Retinal pigment epithelial cell (primary cell): ENCODE results near the gene GOLIM4.
A peak's percentile ranks its signal among the peaks of the same experiment; 100 is the strongest.

ENCODE experiments used
- DNase-seq: peaks from one replicate; pipeline ENCODE4 v3.0.0-alpha.2; 2010; ENCODE audit warnings: low read depth
- H3K4me3 ChIP-seq: 2 replicates; pipeline ENCODE4 v1.5.1; 2011; ENCODE audit warnings: mild to moderate bottlenecking, low read length, control low read depth, moderate library complexity
- CTCF ChIP-seq: conservative IDR thresholded peaks from 2 replicates; pipeline ENCODE4 v1.5.1; 2011; ENCODE audit warnings: low read depth, low read length, control low read depth, inconsistent platforms

Gene GOLIM4

GRCh38 chr3:168034152-168034928 is 61.4 kb downstream of the GOLIM4 start:
- TF ChIP-seq CTCF: no peak
- no peak overlapping the region for H3K4me3 ChIP-seq
- peak; percentile 39 for DNase-seq

GRCh38 chr3:168030577-168030976 is 65.1 kb downstream of the GOLIM4 start:
- DNase-seq: no peak
- TF ChIP-seq CTCF: no peak
- H3K4me3 ChIP-seq: no peak overlapping the region

- TF ChIP-seq CTCF: no peak
- no peak for DNase-seq
- H3K4me3 ChIP-seq: no peak overlapping the region
These were observed 66.0 kb downstream of the GOLIM4 start for GRCh38 chr3:168029705-168030104.

GRCh38 chr3:168028086-168028485 is 67.6 kb downstream of the GOLIM4 start:
- TF ChIP-seq CTCF: no peak
- no peak for DNase-seq
- no peak overlapping the region for H3K4me3 ChIP-seq

GRCh38 chr3:168026764-168027163 is 69.0 kb downstream of the GOLIM4 start:
- no peak for DNase-seq
- no peak overlapping the region for H3K4me3 ChIP-seq
- no peak for TF ChIP-seq CTCF

- no peak for DNase-seq
- H3K4me3 ChIP-seq: no peak overlapping the region
These were observed 70.6 kb downstream of the GOLIM4 start for GRCh38 chr3:168025076-168025475.

More at GRCh38 chr3:168025076-168025475, 70.6 kb downstream of the GOLIM4 start:
- no peak for TF ChIP-seq CTCF
